ENCODE data around the gene TLX2.

TLX2 gene

DNA sequence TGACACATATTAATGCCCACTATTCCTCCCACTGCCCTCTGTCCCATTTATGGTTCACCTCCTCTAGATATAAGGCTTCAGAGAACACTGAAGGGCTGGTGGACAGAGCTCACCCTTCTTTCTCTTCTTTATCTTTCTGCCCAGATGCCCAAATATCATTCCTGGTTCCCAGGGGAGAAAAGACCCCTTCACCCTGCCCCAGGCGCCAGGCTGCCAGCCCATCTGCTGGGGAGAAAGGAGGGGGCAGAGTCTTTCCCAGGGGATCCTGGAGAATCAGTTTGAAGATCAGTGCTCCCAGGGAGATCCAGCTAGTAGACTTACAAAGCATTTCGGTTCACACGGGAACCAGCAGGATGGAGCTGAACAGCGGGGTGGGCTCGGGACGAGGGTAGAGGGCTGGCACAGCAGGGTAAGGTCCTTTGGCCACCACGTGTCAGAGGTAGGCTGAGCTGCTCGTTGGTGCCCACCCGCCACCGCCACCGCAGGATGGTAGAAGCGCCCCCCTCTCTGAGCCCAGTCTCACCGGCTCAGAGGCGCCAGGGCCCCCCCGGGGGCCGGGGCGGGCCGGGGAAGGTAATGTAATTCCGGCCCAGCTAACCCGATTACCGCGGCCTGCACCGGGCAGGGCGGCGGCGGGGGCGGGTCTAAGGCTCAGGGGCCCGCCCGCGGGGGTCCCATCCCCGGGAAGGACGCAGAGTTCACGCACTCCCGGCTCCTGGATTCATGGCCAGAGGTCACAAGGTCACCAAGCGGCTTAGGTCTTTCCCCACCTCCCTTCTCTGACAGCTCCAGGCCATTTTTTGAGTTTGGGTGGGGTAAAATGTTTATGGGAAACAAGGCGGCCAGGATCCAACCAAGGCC lies 1.3 kb upstream of the TLX2 start:
- in situ Hi-C loops (cut with HindIII; ENCODE audit: low sequenced_read_pairs), result no loop called here
- TF ChIP-seq, protein P1, sequence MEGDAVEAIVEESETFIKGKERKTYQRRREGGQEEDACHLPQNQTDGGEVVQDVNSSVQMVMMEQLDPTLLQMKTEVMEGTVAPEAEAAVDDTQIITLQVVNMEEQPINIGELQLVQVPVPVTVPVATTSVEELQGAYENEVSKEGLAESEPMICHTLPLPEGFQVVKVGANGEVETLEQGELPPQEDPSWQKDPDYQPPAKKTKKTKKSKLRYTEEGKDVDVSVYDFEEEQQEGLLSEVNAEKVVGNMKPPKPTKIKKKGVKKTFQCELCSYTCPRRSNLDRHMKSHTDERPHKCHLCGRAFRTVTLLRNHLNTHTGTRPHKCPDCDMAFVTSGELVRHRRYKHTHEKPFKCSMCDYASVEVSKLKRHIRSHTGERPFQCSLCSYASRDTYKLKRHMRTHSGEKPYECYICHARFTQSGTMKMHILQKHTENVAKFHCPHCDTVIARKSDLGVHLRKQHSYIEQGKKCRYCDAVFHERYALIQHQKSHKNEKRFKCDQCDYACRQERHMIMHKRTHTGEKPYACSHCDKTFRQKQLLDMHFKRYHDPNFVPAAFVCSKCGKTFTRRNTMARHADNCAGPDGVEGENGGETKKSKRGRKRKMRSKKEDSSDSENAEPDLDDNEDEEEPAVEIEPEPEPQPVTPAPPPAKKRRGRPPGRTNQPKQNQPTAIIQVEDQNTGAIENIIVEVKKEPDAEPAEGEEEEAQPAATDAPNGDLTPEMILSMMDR (IDR thresholded peaks at IDR 0.05; ENCODE audit: low read depth, low read length), result no peak
- H3K4me3 ChIP-seq (ENCODE audit: low read depth, low read length), result no peak overlapping the region
- no peak for DNase-seq (ENCODE audit: low read depth, low spot score)

DNA sequence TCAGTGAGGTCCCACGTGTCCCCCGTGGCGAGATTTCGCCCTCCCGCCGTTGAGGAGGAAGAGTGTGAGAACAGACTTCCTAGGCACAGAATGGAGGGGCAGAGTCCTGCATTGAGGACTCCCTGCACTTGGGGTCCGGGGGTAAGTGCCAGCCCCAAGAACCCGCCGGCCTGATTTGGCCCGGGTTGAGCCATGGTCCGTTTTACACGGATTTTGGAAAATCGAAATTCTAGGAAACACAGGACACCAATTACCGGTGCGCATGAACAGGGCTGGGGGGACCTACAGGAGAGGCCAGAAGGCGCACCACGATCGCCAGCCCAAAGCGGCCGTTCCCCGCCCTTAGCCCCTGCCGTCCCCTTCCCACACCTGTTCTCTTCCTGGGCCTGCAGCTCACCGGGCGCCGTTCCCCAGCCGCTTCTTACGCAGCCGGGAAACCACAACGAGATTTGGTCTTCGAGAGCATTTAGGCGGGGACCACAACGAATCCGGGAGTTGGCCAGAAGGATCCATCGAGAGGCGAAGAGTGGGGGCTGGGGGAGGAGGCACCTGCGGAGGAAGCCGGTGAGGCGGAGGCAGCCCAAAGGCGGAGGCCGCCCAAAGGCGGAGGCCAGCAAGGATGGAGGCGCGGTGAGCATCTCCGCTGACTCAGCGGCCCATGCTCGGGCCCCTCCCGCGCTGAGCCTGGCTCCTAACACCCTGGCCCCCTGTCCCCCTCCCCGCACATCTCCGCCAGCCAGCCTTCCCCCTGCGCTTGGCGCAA lies 464 bp upstream of the TLX2 start:
- in situ Hi-C loops (cut with HindIII; ENCODE audit: low sequenced_read_pairs), result no loop called here
- H3K4me3 ChIP-seq (ENCODE audit: low read depth, low read length), result no peak overlapping the region
- TF ChIP-seq, protein P1 (IDR thresholded peaks at IDR 0.05; ENCODE audit: low read depth, low read length), result no peak
- no peak for DNase-seq (ENCODE audit: low read depth, low spot score)

DNA sequence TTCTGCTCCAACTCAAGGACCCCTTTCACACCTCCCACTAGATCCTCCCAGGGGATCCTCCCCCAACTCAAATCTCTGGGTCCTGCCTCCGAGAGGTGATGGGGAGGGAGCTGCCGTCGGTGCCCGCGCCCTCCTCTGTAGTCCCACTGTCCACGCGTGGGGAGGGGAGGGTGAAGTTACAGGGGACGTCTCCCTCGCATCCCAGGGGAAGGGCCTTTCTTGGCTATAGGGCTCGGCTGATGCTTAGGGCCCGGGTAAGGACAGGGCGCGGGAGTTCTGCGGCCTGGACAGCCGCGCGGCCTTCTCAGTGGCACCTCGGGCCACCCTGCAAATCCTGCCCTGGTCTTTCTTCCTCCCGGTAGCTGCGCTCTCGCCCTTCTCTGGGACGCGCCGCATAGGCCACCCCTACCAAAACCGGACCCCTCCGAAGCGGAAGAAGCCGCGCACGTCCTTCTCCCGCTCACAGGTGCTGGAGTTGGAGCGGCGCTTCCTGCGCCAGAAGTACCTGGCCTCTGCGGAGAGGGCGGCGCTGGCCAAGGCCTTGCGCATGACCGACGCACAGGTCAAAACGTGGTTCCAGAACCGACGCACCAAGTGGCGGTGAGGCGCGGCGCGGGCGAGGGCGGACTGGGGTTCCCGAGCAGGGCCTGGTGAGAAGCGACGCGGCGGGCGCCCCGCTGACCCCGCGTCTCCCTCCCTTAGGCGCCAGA lies 1.2 kb downstream of the TLX2 start:
- H3K4me3 ChIP-seq (ENCODE audit: low read depth, low read length), result no peak overlapping the region

DNA sequence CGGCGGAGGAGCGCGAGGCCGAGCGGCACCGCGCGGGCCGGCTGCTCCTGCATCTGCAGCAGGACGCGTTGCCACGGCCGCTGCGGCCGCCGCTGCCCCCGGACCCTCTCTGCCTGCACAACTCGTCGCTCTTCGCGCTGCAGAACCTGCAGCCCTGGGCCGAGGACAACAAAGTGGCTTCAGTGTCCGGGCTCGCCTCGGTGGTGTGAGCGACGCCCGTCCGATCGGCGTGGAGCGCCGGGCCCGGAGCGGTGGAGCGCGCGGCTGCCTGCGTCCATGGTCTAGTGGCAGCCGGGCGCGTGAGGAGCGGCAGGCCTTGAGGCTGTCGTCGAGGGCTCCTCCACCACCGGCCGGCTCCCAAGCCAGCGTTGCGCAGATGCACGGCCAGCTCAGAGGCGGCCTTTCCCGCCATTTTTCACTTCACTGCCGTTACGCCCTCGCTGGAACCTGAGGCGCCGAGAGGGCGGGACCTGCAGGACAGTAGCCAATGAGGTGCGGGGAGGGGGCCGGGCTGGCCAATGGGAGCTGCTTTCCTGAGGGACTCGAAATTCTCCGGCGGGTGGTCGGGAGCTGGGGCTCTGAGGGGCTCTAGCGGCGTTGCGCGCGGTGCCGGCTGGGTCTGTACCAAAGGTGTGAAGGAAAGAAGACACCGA lies 1.9 kb downstream of the TLX2 start:
- in situ Hi-C loops (cut with HindIII; ENCODE audit: low sequenced_read_pairs), result no loop called here
- no peak overlapping the region for H3K4me3 ChIP-seq (ENCODE audit: low read depth, low read length)
- DNase-seq (ENCODE audit: low read depth, low spot score), result no peak
- TF ChIP-seq, protein P1 (IDR thresholded peaks at IDR 0.05; ENCODE audit: low read depth, low read length), result no peak

More for the DNA sequence above, 1.2 kb downstream of the TLX2 start:
- in situ Hi-C loops (cut with HindIII; ENCODE audit: low sequenced_read_pairs), result no loop called here
- no peak for DNase-seq (ENCODE audit: low read depth, low spot score)
- TF ChIP-seq, protein P1 (IDR thresholded peaks at IDR 0.05; ENCODE audit: low read depth, low read length), result no peak

DNA sequence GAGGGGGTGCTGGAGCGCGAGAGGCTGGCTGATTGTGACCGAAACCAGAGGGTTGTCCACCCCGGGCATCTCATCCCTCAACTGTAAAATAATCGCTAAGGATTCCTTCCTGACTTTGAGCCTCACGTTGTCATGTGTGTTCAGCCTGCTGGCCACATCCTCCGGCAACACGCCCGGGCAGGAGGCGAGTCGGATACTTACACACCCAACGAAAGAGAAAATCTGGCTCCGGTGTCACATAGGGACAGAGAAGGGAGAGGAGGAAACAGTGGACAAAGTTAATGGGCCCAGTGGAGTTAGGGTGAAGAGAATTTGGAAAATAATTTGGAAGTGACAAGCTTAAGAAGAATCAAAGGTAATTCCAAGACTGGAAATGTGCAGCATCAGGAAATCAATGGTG lies 2.4 kb downstream of the TLX2 start:
- no peak for DNase-seq (ENCODE audit: low read depth, low spot score)
- in situ Hi-C loops (cut with HindIII; ENCODE audit: low sequenced_read_pairs), result no loop called here
- H3K4me3 ChIP-seq (ENCODE audit: low read depth, low read length), result no peak overlapping the region
- TF ChIP-seq, protein P1 (IDR thresholded peaks at IDR 0.05; ENCODE audit: low read depth, low read length), result no peak

DNA sequence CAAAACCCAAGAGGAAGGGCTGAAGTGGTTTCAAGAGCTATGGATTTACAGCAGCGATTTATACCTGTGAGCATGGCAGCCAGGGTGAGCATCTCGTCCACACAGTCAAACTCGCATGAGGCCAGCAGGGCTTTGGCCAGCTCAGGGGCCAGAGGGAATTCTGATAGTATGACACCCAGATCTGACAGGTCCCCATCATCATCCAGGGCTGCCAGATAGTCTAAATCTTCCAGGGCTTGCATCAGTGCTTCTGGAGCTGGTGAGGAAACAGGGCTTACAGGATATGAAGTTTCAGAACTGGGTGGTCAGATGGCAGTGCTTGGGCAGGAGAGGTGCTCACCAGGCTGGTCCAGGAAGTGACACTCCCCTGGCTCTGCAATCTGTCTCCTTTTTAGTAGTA lies 8.3 kb downstream of the TLX2 start:
- TF ChIP-seq, protein P1 (IDR thresholded peaks at IDR 0.05; ENCODE audit: low read depth, low read length), result no peak
- in situ Hi-C loops (cut with HindIII; ENCODE audit: low sequenced_read_pairs), result no loop called here
- no peak overlapping the region for H3K4me3 ChIP-seq (ENCODE audit: low read depth, low read length)
- DNase-seq (ENCODE audit: low read depth, low spot score), result no peak
